NCI-H2029 treated with DMSO at 0.1 percent for 48 hours (cell line): ENCODE results near the gene KLHL7.
"Not testable (repeated sequence)": the region's sequence is repeated elsewhere in the genome, so short reads cannot be mapped to it uniquely, and the experiment has no call there.

ENCODE experiments used
- DNase-seq: peaks from one replicate; lab custom pipeline; 2025; lab: John Stamatoyannopoulos, UW

Gene KLHL7

GRCh38 chr7:23181684-23182553 lies 76.3 kb downstream of the KLHL7 start, which contains the start of gene NUP42:
TSS of gene NUP42 (plus strand) at chr7:23182048. CDS start at chr7:23182086, 38 bp downstream.
- peak; percentile 87 for DNase-seq

DNA sequence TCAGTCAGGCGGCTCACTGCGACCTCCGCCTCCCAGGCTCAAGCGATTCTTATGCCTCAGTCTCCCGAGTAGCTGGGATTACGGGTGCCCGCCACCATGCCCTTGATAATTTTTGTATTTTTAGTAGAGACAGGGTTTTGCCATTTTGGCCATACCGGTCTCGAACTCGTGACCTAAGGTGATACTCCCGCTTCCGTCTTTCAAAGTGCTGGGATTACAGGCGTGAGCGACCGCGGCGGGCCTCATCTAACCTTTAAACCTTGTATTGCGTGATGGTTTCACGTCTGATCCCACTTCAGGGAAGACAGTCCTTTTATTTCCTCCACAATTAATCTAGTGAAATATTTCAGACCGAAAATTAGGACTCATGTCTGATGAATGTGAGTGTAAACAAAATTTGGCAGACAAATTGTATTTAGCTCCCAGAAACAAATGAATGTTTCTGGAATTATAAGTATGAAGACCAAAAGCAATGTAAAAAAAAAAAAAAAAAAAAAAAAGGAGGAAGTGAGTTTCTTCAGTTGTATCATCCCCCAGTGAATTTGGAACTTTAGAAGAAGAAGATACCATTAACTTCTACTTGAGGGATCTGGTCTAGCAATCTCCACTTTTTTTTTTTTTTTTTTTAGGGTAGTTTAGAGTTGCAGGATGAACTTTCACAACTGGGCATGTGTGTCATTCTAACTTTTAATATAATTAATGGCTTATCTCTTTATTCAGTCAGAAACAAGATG lies 77.9 kb downstream of the KLHL7 start:
- no peak for DNase-seq

DNA sequence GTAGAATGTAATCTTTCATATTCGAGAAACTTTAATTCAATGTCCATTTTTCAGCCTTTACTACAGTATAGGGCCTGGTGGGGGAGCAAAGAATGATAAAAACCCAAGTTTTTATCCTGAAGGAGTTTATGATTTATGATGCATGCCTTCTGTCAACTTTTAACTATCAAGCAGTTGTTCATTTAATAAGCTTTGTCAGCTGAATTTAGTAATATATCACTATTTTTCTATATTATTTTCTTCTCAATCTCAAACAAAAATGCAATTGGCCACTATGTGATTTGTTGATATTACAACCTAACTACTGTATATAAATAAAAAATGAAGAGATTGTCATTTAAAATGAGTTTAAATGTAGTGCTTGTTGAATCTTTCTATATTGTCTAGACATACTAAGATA lies 78.7 kb downstream of the KLHL7 start:
- no peak for DNase-seq

- no peak for DNase-seq
Observed at GRCh38 chr7:23184709-23185359, 79.2 kb downstream of the KLHL7 start.

- DNase-seq, result no peak
Observed at GRCh38 chr7:23185980-23186379, 80.4 kb downstream of the KLHL7 start.

GRCh38 chr7:23191022-23191421 lies 85.4 kb downstream of the KLHL7 start:
- DNase-seq, result no peak

DNA sequence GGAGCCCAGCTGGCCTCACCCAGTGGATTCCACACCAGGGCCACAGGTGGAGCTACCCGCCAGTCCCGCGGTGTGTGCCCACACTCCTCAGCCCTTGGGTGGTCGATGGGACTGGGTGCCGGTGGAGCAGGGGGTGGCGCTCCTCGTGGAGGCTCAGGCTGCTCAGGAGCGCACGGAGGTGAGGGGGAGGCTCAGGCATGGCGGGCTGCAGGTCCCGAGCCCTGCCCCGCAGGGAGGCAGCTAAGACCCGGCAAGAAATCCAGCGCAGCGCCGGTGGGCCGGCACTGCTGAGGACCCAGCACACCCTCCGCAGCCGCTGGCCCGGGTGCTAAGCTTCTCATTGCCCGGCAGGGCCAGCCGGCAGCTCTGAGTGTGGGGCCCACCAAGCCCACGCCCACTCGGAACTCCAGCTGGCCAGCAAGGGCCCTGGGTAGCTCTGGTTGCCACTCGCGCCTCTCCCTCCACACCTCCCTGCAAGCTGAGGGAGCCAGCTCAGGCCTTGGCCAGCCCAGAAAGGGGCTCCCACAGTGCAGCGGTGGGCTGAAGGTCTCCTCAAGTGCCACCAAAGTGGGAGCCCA lies 88.2 kb downstream of the KLHL7 start:
- not testable (repeated sequence) for DNase-seq

DNA sequence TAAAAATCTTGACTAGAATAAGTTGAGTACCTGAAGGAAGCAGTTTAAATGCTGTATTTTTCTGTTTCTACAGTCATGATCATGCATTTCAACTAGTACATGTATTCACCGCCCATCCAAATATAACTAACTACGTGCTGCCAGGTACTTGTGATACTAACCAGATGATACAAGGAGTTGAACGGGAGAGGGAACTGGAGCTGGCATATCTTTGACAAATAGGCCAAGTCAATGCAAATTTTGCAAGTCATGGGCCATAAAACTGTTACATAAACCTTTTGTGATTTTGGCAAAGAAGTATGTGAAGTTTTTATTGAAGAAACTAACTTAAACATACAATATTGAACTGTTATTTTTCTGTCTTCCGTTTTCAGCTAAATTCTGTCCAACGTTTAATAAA lies 90.7 kb downstream of the KLHL7 start:
- no peak for DNase-seq

- not testable (repeated sequence) for DNase-seq
Observed at GRCh38 chr7:23197745-23198144, 92.2 kb downstream of the KLHL7 start.

GRCh38 chr7:23200331-23200730 lies 94.7 kb downstream of the KLHL7 start:
- DNase-seq, result no peak

DNA sequence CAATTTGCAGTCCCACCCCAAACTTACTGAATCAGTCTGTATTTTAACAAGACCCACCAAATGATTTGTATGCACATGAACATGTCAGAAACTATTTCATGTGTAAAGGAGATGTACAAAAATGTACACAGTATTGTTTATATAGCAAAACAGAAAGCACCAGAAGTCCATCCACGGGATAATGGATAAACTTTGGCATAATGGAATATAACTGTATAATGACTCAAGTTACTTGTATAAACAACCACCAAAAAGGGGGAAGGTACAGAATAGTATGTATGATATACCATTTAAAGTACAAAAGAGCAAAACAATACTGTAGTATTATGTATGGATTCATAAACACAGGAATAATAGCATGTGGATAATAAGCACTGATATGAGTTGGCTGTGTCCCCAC lies 98.7 kb downstream of the KLHL7 start:
- no peak for DNase-seq

GRCh38 chr7:23205577-23205908 lies 100.0 kb downstream of the KLHL7 start:
- DNase-seq, result no peak

DNA sequence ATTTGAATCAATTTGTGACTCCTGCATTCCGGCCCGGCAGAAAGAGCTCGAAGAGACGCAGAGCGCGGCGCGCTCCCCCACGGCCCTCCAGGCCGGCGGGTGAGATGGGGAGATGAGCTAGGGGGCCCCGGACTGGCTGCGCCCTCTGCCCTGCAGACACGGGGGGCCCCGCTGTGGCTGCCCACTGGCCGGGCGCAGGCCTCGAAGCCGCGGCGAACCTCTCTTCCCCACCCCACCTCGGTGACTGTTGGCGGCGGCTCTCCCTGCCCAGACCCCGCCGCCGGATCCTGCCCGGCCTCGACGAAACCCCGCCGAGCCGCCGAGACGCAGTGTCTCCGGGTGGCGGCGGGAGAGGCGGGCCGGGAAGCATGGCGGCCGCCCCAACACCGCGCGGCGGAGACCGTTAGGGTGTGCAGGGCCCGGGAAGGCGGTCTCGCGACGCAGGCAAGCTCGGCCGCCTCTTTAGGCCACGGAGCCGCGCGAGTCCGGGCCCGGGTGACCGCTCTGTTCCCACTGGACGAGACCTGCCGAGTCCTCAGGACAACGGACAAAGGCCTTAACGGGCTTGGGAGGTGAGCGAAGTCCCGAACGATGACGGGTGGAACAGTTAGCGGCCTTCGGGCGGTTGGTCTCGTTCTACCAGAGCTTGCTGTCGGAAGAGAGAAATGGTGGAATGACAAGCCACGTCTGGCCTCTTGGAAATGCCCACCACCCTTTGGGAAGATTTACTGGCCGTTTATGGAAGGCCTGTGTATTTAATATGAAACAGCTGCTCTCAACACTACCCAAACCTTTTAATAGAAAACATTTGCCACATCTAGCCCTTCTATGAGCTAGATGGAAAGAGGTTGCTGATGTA lies 100.6 kb downstream of the KLHL7 start:
- no peak for DNase-seq

GRCh38 chr7:23207021-23207420 lies 101.4 kb downstream of the KLHL7 start:
- no peak for DNase-seq

GRCh38 chr7:23207884-23208283 lies 102.3 kb downstream of the KLHL7 start:
- no peak for DNase-seq

DNA sequence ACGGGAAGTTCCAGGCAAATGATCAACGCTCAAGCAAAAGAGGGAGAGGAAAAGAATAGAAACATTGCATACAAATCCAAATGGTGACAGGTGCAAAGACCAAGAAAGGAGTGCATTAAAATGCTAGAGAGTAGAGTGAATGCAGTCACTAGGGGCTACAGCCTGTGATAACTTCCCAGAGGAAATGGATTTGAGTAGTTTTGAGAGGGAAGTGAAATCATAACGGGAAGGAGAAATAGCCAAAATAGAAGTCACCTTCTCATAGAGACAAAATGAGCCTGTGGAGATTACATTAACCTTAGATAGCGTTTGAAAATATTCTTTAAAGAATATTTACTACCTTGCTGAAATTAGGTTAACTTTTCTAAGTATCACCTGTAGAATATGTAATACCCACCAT lies 102.7 kb downstream of the KLHL7 start:
- DNase-seq, result no peak

GRCh38 chr7:23210506-23210905 lies 104.9 kb downstream of the KLHL7 start:
- no peak for DNase-seq

DNA sequence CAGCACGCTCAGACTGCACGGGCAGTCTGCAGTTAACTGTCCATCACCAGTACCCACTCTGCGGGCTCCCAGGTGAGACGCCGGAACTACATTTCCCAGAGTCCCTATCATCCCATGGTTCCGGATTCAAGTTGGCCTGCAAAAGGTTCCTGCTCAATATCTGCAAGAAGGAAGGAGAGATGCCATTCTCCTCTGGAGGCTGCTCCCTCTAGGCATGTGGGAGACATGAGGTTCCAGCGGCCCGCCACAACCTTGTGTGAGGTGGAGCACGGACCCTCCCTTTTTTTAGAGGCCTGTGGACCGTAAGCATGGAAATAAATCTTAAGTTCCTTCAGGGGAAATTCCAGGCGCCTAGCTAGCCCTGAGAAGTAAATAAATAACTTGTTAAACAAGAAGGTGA lies 106.0 kb downstream of the KLHL7 start:
- no peak for DNase-seq

DNA sequence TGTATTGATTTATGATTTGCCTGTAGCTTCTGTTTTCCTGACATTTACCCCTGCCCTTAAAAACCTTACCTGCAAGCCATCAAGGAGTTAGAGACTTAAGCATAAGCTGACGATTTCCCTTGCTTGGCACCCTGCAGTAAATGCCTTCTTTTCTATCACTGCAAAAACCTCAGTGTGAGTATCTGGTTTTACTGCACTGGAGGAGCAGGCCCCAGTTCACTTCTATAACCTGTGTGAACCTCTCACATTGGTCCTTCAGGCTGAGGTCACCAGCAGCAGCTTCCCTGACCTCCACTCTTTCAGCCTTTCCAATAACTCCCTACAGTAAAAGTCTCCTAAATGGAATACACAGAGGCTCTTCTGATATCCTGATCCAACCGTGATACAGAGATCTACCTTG lies 106.8 kb downstream of the KLHL7 start:
- DNase-seq, result no peak

DNA sequence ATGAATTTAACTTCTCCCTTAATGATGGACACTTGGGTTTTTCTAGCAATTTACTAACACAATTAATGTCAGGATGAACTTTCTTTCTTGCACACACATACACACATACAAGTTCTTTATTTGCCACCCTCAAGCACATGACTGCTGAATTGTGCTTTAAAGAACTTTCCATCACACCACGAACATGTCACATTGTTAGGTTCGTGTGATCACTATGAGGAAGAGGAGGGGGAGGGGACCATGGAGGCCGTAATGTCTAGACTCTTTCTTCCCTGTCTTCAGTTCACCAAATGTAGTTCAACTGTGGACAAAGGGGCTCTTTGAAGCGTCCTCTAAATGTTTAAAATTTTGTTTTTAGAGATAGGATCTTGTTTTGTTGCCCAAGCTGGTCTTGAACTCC lies 107.3 kb downstream of the KLHL7 start:
- DNase-seq, result no peak

DNA sequence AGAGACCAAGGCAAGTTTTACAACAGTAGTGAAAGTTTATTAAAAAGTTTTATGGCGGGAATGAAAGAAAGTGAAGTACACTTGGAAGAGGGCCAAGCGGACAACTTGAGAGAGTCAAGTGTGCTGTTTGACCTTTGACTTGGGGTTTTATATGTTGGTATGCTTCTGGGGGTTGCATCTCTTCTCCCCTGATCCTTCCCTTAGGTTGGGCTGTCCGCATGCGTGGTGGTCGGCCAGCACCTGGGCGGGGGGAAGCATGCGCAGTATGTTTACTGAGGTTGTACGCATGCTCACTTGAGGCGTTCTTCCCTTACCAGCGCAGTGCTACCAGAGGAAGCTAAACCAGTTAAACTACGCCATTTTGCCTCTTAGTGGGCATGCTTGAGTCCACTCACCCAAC lies 108.2 kb downstream of the KLHL7 start:
- DNase-seq, result no peak

DNA sequence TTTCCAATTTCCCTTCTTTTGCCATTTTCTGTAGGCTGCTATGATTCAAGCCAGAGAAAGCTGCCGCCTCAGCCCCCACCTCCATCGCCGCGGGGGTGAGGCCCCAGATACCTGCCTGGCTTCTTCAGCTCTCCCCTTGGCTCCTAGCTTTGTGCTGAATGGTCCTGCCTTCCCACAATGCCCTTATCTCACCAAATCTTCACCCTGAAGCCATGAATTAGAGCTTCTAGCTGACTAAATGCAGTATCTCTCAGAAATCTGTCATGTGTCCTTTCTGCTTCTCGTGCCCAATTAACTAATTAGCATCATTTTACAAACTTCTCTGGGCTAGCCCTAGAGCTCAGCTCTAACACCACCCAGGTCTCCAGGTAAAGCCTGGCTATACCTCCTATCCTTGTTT lies 108.8 kb downstream of the KLHL7 start:
- DNase-seq, result no peak
